ENCODE measurements around the gene NTM.

Gene NTM

GRCh38 chr11:131756479-131757110 is 386.2 kb downstream of the NTM start:
- no peak for DNase-seq (ENCODE audit: low read depth)

GRCh38 chr11:131758726-131759125 is 388.3 kb downstream of the NTM start:
- TF ChIP-seq, protein P1, sequence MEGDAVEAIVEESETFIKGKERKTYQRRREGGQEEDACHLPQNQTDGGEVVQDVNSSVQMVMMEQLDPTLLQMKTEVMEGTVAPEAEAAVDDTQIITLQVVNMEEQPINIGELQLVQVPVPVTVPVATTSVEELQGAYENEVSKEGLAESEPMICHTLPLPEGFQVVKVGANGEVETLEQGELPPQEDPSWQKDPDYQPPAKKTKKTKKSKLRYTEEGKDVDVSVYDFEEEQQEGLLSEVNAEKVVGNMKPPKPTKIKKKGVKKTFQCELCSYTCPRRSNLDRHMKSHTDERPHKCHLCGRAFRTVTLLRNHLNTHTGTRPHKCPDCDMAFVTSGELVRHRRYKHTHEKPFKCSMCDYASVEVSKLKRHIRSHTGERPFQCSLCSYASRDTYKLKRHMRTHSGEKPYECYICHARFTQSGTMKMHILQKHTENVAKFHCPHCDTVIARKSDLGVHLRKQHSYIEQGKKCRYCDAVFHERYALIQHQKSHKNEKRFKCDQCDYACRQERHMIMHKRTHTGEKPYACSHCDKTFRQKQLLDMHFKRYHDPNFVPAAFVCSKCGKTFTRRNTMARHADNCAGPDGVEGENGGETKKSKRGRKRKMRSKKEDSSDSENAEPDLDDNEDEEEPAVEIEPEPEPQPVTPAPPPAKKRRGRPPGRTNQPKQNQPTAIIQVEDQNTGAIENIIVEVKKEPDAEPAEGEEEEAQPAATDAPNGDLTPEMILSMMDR (IDR thresholded peaks at IDR 0.05; ENCODE audit: insufficient read depth, low read depth, low read length, missing control alignments) = no peak
- no peak for DNase-seq (ENCODE audit: low read depth)
- H3K4me3 ChIP-seq (ENCODE audit: low read depth, low read length) = no peak overlapping the region

More at GRCh38 chr11:131756479-131757110, 386.2 kb downstream of the NTM start:
- H3K4me3 ChIP-seq (ENCODE audit: low read depth, low read length) = no peak overlapping the region
- TF ChIP-seq, protein P1 (IDR thresholded peaks at IDR 0.05; ENCODE audit: insufficient read depth, low read depth, low read length, missing control alignments) = no peak

- DNase-seq (ENCODE audit: low read depth) = no peak
- no peak overlapping the region for H3K4me3 ChIP-seq (ENCODE audit: low read depth, low read length)
Measured at GRCh38 chr11:131759140-131759539, 388.7 kb downstream of the NTM start.

DNA sequence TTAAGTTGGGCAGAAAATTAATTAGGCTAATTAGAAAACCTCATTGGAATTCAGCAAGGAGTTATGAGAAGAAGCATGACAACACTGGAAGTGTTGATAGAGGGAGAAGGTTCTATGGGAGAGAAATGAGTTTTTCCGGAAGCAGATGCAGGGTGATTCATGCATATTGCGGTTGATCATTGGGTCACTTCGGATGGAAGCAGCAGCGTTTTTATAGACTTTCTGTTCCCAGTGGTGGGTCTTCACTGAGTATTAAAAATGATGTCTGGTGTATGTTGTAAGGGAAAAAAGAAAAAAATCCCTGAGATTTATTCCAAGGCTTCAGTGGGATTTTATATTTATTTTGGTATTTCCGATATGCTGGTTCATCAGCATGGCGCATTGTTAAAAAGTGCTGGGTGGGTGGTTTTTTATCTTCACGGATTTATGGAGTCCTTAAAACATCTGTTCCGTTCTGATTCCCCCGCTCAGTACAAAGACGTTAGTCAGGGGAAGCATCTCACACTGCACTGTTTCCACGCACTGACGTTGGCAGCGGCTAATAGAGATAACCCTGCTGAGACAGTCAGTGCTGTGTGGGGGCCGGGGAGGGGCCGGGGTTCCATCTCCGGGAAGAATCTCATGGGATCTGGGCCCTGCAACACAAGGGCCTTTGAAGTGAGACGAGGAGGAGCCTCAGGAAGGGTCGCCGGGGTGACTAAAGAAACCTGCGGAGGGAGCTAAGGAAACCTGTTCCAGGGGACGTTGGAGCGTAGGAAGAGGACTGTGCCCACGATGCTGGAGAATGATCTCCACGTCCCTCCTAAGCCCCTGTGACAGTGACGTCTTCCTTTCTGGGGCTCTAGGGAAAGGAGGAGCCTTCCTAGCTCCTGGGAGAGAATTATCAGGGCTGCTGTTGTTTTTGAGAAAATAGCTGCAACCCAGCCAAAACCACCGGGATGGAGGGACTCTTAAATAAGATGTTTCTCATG is 390.0 kb downstream of the NTM start:
- no peak overlapping the region for H3K4me3 ChIP-seq (ENCODE audit: low read depth, low read length)
- DNase-seq (ENCODE audit: low read depth) = no peak
- TF ChIP-seq, protein P1 (IDR thresholded peaks at IDR 0.05; ENCODE audit: insufficient read depth, low read depth, low read length, missing control alignments) = no peak

More at GRCh38 chr11:131759140-131759539, 388.7 kb downstream of the NTM start:
- TF ChIP-seq, protein P1 (IDR thresholded peaks at IDR 0.05; ENCODE audit: insufficient read depth, low read depth, low read length, missing control alignments) = no peak

- DNase-seq (ENCODE audit: low read depth) = no peak
- TF ChIP-seq, protein P1 (IDR thresholded peaks at IDR 0.05; ENCODE audit: insufficient read depth, low read depth, low read length, missing control alignments) = no peak
- no peak overlapping the region for H3K4me3 ChIP-seq (ENCODE audit: low read depth, low read length)
Measured at GRCh38 chr11:131762346-131763110, 392.1 kb downstream of the NTM start.

DNA sequence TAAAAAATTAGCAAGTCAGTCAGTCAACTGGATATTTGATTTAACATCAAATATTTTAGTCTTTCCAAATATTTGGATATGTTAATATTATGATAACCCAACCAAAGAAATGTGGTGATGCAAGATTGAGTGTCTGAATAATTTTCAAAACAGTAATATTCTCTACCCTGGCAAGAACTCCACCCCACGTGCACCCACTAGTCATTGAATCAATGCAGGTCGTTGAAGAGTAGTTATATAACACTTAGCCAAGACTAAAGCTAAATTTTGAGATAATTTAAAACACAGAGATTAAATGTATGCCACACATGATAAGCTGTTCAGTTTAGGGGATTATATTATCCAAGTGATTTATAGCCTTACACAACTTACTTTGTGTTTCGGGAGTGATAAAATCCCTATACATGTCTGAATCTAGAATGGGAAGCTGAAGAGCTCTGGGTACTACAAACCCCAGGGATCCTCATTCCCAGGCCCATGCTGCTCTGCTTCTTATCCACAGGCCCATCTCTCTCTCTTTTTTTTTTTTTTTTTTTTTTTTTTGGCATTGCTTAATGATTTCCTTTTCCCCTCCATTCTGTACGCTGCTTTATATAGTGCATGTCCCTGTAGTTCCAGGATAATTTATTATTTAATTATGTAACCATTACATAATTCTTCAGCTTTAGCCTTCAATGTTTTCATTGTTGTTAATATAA is 392.9 kb downstream of the NTM start:
- TF ChIP-seq, protein P1 (IDR thresholded peaks at IDR 0.05; ENCODE audit: insufficient read depth, low read depth, low read length, missing control alignments) = no peak
- DNase-seq (ENCODE audit: low read depth) = no peak
- no peak overlapping the region for H3K4me3 ChIP-seq (ENCODE audit: low read depth, low read length)

All from GM12865 (cell line).